Body of pancreas (tissue), 4 donors: ENCODE data around the gene HTRA2. TPM values are rescaled to one million over a fixed set of nuclear protein-coding genes. Genes with fewer than 3 reads are reported as not detected.

Experiments
- ATAC-seq: fragments of 150-250 bp; one replicate; pipeline ENCODE4 v1.9.1; 2016
- DNase-seq, 4 donors: peaks; one replicate each; pipeline ENCODE4 v3.0.0-alpha.2; 2019
- H3K27ac ChIP-seq, 4 donors: fragments of 200-600 bp; sonication (generic); 1 replicate in 3 of 4; 2 replicates in 1 of 4; pipeline versions ENCODE4 v1.5.1 to v1.6.1; 2016 to 2019; ENCODE audit warnings: mild to moderate bottlenecking in 1 of 4, mixed read lengths in 1 of 4, moderate library complexity in 1 of 4
- H3K27me3 ChIP-seq, 2 donors: fragments of 200-600 bp; sonication (generic); one replicate each; pipeline ENCODE4 v1.6.0; 2016; ENCODE audit warnings: mild to moderate bottlenecking in 1 of 2
- H3K36me3 ChIP-seq, 2 donors: fragments of 200-600 bp; sonication (generic); replicated peaks in 1 of 2; 2 replicates each; pipeline ENCODE4 v1.5.1; 2016; ENCODE audit warnings: low read depth in 2 of 2; ENCODE audit not compliant: insufficient read depth in 1 of 2
- H3K4me1 ChIP-seq: fragments of 200-600 bp; sonication (generic); one replicate; pipeline ENCODE4 v1.6.0; 2016
- H3K4me3 ChIP-seq, 2 donors: fragments of 200-600 bp; sonication (generic); 1 replicate in 1 of 2; 2 replicates in 1 of 2; pipeline ENCODE4 v1.5.1; 2016 to 2019
- H3K9me3 ChIP-seq, 3 donors: fragments of 200-600 bp; sonication (generic); 1 replicate in 2 of 3; 2 replicates in 1 of 3; pipeline ENCODE4 v1.5.1; 2016
- CTCF ChIP-seq, 7 experiments: fragments of 450-650 bp in 4 of 7; fragments of 200-600 bp in 3 of 7; sonication (generic) in 3 of 7; IDR thresholded peaks; one replicate each; pipeline ENCODE4 v1.5.1; 2016 to 2019; ENCODE audit warnings: antibody characterized with exemption in 7 of 7
- POLR2A ChIP-seq, 3 donors: fragments of 450-650 bp; IDR thresholded peaks; one replicate each; pipeline ENCODE4 v1.6.1; 2016; ENCODE audit warnings: antibody characterized with exemption in 3 of 3, mild to moderate bottlenecking in 2 of 3
- WGBS, 2 donors: methylation state at CpG; one replicate each; pipeline ENCODE4 v1.1.5; 2017; 5-methylcytosine and 5-hydroxymethylcytosine counted together
- intact Hi-C: fragments of 100-400 bp; cut with DNase I; formaldehyde crosslinking; loops from one replicate; pipeline ENCODE4 v1.15.1; 2023
- total RNA-seq, 2 donors: library from RNA; depleted of rRNA; stranded (reverse); fragments of >200 nt; gene quantifications; one replicate each; pipeline ENCODE4 v1.1.0, GENCODE V29; 2016

The HTRA2 gene
- total RNA-seq, 2 donors from 2014 or later: 14.3 to 14.5 TPM

GRCh38 chr2:74504591-74504990 lies 25.1 kb upstream of the HTRA2 start:
- TF ChIP-seq POLR2A (IDR thresholded peaks at IDR 0.05) (no peak), CTCF (IDR thresholded peaks at IDR 0.05) (no peak)
- H3K27ac ChIP-seq: no peak overlapping the region
- no peaks in the 10 kb centered on the region for H3K36me3 ChIP-seq
- H3K27me3 ChIP-seq: peaks cover 0 to 4% of the 10 kb centered on the region in 2 donors
- no peaks in the 10 kb centered on the region for H3K9me3 ChIP-seq
- peaks cover 58% of the 10 kb centered on the region for H3K4me1 ChIP-seq
- H3K4me3 ChIP-seq: no peak overlapping the region
- intact Hi-C loops: no loop called here
- DNase-seq (no peak), ATAC-seq (no peak)
- WGBS, 2 donors: 91 to 95% methylated on average over 3 of the region's 3 CpGs

GRCh38 chr2:74505448-74506246 lies 24.1 kb upstream of the HTRA2 start:
- H3K4me3 ChIP-seq: no peak overlapping the region
- intact Hi-C loops: no loop called here
- 91 to 95% methylated on average over 13 to 14 of the region's 14 CpGs for WGBS, 2 donors
- H3K36me3 ChIP-seq: no peaks in the 10 kb centered on the region
- TF ChIP-seq CTCF (IDR thresholded peaks at IDR 0.05) (no peak), POLR2A (IDR thresholded peaks at IDR 0.05) (no peak)
- peaks cover 55% of the 10 kb centered on the region for H3K4me1 ChIP-seq
- no peaks in the 10 kb centered on the region for H3K9me3 ChIP-seq
- peaks cover 0 to 2% of the 10 kb centered on the region in 2 donors for H3K27me3 ChIP-seq
- ATAC-seq: no peak
- H3K27ac ChIP-seq: no peak overlapping the region
- no peak for DNase-seq

- peaks cover 0 to 9% of the 10 kb centered on the region in 2 donors for H3K27me3 ChIP-seq
- intact Hi-C loops: no loop called here
- H3K36me3 ChIP-seq: no peaks in the 10 kb centered on the region
- ATAC-seq (peak; percentile 98), DNase-seq (peak; percentile 100)
- peak in 2 of 3 donors; percentile 73 to 81 for TF ChIP-seq POLR2A (IDR thresholded peaks at IDR 0.05)
- TF ChIP-seq CTCF (IDR thresholded peaks at IDR 0.05): peak in 4 of 7 experiments; percentile 25 to 36 (median 32)
- peak within 1 kb of the TSS; percentile 96 to 99 (median 98) for H3K27ac ChIP-seq
- no peaks in the 10 kb centered on the region for H3K9me3 ChIP-seq
- WGBS, 2 donors: 0 to 1% methylated on average over 24 to 56 of the region's 56 CpGs
- H3K4me3 ChIP-seq: peak within 1 kb of the TSS; percentile 53 to 65
- H3K4me1 ChIP-seq: peaks cover 49% of the 10 kb centered on the region
Measured at GRCh38 chr2:74507145-74507925, 22.4 kb upstream of the HTRA2 start, which contains the start of gene PCGF1. TSS of gene PCGF1 (minus strand) at chr2:74507695. CDS start at chr2:74507668, 27 bp downstream.

GRCh38 chr2:74507926-74508520 lies 21.7 kb upstream of the HTRA2 start:
- Histone ChIP-seq H3K27ac (peak overlapping the region; percentile 96 to 99 (median 98)), H3K4me1 (peaks cover 43% of the 10 kb centered on the region), H3K9me3 (no peaks in the 10 kb centered on the region), H3K4me3 (peak overlapping the region; percentile 53 to 65), H3K36me3 (no peaks in the 10 kb centered on the region), H3K27me3 (peaks cover 0 to 14% of the 10 kb centered on the region in 2 donors)
- peak in 1 of 4 donors; percentile 35 for DNase-seq
- TF ChIP-seq CTCF (IDR thresholded peaks at IDR 0.05): no peak
- TF ChIP-seq POLR2A (IDR thresholded peaks at IDR 0.05): no peak
- intact Hi-C loops: no loop called here
- peak; percentile 7 for ATAC-seq
- WGBS, 2 donors: 9 to 25% methylated on average over 14 to 37 of the region's 38 CpGs
